NCI-H2196 treated with DMSO at 0.1 percent for 48 hours (cell line): ENCODE results near the gene MDP1.
A peak's percentile ranks its signal among the peaks of the same experiment; 100 is the strongest.

Source experiments
- DNase-seq: peaks from one replicate; lab custom pipeline; 2025; ENCODE audit not compliant: unreplicated experiment; lab: John Stamatoyannopoulos, UW

Gene MDP1

GRCh38 chr14:24215495-24216344 is at the start of gene MDP1:
MDP1 (minus strand) TSS chr14:24216066; CDS start chr14:24215955, 111 bp downstream.
- peak; percentile 60 for DNase-seq

DNA sequence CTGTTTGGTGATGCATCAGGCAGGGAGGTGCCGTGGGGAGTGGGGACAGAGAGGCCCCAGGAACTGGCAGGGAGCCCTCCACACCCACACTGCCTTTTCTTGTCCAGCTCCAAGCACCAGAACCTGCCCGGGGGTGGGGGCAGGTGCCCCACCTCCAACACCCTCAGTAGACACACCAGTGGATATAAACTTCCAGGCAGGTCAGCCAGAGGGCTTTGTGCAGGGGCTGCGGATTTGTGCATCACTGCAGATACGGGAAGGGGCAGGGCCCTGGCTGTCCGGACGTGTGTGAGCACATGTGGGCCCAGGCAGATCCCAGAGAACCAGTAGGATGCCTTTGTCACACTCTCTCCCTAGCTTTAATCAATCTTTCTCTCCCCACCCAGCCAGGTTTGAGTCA is 48.4 kb upstream of the MDP1 start:
- DNase-seq: no peak

- no peak for DNase-seq
These were observed 48.0 kb upstream of the MDP1 start for GRCh38 chr14:24263848-24264247.

GRCh38 chr14:24262821-24263733 is 47.2 kb upstream of the MDP1 start, which contains the start of gene TGM1:
TGM1 (minus strand) TSS chr14:24263177; CDS start chr14:24262352, 825 bp downstream.
- DNase-seq: no peak

GRCh38 chr14:24261969-24262327 is 46.1 kb upstream of the MDP1 start:
- no peak for DNase-seq

DNA sequence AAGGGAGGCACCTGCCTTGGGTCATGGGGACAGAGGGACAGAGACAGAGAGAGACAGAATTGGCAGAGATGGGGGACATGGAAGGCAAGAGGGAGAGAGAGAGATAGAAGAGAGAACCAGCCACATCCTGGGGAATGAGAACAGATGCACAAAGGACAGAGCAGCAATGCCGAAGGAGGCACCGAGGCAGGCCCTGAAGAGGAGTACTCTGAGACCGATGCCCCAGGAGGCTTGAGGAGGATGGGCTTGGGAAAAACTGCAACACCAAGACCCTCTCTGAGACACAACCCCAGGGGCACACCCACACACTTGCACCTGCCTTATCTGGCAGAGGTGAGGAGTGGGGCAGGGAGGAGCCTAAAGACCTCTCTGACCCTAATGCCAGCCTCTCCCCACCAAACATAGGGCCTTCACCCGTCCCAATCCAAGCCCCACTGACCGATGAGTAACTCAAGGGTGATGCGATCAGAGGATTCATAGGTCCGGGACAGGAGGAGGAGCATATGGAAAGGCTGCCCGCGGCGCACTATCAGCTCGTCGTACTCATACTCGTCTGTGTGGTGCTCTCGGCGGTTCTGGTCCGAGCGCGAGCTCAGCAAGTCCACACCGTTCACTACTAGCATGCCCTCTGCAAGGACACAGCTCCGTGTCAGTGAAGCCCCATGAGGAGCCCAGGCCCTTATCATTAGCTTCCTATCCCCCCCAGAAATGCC is 45.5 kb upstream of the MDP1 start:
- DNase-seq: no peak

DNA sequence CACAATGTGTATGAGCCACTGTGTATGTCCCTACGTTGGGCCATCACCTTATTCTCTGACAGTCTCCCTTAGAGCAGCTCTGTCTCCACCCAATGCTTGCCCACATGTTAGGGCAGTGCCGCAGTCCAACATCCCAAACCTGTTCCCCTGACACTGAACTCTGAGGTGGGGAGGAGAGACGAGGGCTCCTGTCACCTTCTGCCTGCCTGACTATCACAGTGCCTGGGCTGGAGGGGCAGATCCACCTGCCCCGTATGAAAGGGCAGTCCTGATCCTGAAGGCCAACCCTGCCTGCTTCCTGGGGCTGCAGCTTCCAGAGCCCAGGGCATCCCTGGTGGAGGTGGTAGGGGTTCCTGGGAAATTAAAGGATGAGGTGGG is 44.9 kb upstream of the MDP1 start:
- no peak for DNase-seq

DNA sequence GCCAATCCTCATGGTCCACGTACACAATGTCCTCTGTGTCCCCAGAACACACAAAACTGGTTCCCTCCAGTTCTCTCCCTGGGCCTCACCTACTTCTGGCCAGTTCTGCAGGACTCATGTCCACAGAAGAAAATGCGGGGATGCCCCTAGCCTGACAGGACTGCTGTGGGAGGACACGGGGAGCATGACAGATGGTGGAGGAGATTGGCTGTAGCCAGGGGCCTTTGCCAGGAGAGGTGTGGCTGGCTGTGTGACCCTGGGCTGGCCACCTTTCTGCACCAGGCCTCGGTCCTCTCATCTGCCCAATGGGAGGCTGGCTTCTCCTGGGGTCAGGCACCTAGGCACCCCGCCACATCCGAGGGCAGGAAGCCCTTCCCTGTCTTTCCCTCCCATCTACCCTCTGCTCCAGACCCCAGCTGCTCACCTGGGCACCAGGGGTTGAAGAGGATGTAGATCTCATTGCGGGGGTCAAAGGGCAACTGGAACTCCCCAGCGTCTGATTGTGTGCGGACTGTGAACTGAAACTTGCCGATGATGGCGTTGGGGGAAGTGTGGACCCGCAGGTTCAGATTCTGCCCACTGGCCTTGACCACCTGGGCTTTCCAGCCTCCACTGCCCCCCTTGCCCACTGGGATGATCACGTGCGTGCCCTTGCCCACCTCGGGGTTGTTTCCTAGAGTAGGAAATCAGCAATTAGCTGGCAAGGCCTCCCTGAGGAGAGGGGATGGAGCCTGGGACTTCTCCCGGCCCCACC is 44.3 kb upstream of the MDP1 start:
- no peak for DNase-seq

- no peak for DNase-seq
These were observed 43.6 kb upstream of the MDP1 start for GRCh38 chr14:24259282-24260025.

GRCh38 chr14:24258548-24259265 is 42.8 kb upstream of the MDP1 start:
- DNase-seq: no peak

DNA sequence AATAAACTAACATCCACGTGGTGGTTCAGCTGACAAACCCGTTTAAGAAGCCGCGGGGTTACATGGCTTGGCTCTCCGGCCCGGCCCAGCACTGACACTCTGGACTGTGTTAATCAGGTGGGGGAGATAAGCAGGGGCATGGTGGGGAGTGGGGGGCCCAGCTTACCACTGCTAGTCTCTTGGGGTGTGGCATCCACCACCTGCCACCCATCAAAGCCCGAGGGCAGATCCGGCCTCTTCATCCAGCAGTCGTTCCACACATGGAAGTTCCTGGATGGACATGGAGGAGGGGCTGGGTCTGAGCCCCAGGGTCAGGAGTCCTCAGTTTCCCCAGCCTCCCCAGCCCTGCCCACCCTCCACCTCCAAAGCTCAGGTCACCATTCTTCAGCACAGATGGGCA is 42.3 kb upstream of the MDP1 start:
- no peak for DNase-seq

DNA sequence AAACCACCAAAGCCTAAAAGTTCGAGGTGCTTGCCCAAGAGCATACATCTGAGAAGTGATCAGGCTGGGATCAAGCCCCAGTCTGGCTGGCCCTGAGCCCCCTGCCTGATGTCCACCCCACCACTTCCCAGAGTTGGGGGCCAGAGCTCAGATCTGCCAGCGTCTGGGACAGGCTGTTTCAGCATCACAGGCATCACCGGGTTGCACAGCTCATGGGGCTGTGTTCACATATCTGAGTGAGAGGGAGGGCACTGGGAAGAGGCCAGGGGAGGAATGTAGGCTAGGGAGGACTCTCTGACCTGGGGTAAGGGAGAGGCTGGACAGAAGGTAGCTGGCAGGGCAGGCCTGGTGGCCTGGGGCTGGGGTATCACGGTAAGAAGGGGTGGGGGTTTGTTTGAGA is 41.1 kb upstream of the MDP1 start:
- no peak for DNase-seq

GRCh38 chr14:24255931-24256711 is 40.3 kb upstream of the MDP1 start:
- DNase-seq: no peak

DNA sequence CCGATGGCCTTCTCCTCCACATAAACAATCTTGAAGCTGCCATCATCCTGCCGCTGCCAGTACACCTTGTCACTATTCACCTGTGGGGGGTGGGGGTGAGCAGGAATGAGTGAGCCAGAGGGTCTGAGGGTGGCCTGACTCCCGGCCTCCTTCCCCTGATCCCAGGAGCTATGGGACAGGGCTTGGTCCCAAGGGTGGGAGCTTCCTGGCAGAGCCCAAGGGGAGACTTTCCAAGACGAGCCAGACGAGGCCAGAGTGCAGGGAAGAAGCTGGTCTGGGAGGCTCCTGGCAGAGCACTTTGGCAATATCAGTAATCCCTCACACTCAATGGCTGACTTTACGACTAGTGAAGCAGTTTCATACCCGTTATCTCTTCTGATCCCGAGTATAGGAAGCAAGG is 39.6 kb upstream of the MDP1 start:
- no peak for DNase-seq

DNA sequence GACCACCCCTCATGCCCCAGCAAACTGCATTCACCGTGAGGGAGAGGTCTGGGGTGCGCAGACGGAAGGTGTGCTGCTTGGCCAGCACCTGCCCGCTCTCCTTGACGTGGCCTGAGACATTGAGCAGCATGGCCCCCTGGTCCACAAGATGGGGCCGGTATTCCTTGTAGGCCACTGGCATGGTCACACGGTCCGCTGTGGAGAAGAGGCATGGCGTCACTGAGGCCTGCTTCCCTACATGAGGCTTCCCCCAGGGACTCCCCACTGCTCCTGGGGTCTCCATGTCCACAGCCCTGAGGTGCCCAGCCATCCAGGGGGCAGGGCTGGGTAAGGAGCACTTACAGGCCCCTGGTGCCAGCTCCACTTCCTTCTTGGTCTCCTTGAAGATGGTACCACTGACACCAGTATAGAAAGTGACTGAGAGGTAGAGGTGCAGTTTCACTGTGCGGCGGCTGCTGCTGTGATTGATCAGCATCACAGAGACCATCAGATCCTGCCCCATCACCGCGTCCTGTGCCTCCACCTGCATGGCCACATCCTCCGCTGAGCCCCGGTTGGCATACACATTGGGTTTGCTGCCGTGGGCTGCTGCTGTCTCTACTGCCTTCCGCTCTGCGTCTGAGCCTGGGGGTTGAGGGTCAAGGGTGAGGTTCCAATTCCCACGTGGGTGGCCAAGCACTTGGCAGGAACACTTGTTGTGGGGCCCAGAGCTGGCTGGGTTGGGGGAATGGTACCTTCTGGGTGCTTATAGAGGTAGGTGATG is 38.9 kb upstream of the MDP1 start:
- no peak for DNase-seq

DNA sequence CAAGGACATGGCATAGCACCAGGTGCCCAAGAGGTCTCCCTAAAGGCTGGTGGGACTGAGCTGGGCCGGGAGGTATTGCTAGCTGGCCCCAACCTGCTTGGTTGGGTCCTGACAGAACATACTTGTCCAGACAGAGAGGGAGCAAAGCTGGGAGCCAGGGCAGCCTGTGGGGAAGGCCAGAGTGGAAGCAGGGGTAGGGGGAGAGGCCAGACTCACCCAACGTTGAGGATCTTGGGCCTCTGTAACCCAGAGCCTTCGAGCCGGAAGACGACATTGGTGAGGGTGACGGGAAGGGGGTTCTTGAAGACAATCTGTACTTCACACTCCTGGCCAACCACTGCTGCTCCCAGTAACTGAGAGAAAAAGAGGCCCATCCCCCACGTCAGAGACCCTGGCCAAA is 38.1 kb upstream of the MDP1 start:
- no peak for DNase-seq

GRCh38 chr14:24252289-24253124 is 36.6 kb upstream of the MDP1 start:
- DNase-seq: no peak
